GM23248 (cell line): ENCODE measurements around the gene GTPBP1.

Source experiments
- EZH2 ChIP-seq: fragments of 200-600 bp; sonication (generic); IDR thresholded peaks from 2 replicates; pipeline ENCODE4 v1.6.1; 2018; ENCODE audit warnings: antibody characterized with exemption, mild to moderate bottlenecking; ENCODE audit not compliant: insufficient read depth, poor library complexity, severe bottlenecking
- EZH2phosphoT487 ChIP-seq: fragments of 200-600 bp; sonication (generic); IDR thresholded peaks from 2 replicates; pipeline ENCODE4 v1.6.1; 2018; ENCODE audit warnings: antibody characterized with exemption, moderate library complexity, mild to moderate bottlenecking, low read depth; ENCODE audit not compliant: insufficient read depth

GRCh38 chr22:38754751-38755154, 49.0 kb downstream of the GTPBP1 start:
- TF ChIP-seq EZH2 (no peak), EZH2phosphoT487 (no peak)
